ENCODE measurements around the gene KCNA3. TPM values are rescaled to one million over a fixed set of nuclear protein-coding genes. Genes with fewer than 3 reads are reported as not detected.

Gene KCNA3
- total RNA-seq, 2 donors from 2014 or later = 0.92 to 3.4 TPM

GRCh38 chr1:110627764-110628163 is 47.0 kb downstream of the KCNA3 start:
- ATAC-seq = no peak
- no peak for DNase-seq
- intact Hi-C loops (cut with DNase I, micrococcal nuclease) = loop anchor here in 1 of 2 donors (2.0 kb wide), 1 partner anchor 137 kb away; no protein-coding TSS in a partner anchor

- DNase-seq = no peak
- intact Hi-C loops (cut with DNase I, micrococcal nuclease) = loop anchor here in 1 of 2 donors (2.0 kb wide), 1 partner anchor 138 kb away; no protein-coding TSS in a partner anchor
These were observed 47.9 kb downstream of the KCNA3 start for GRCh38 chr1:110626889-110627288.

More at GRCh38 chr1:110626889-110627288, 47.9 kb downstream of the KCNA3 start:
- ATAC-seq = no peak

Other genes starting within 250 kb of the KCNA3 start
- gene PROK1, start 223.8 kb downstream of the KCNA3 start, total RNA-seq = not detected
- gene KCNA10, start 155.8 kb downstream of the KCNA3 start, total RNA-seq = not detected
- gene KCNA2, start 68.6 kb downstream of the KCNA3 start, total RNA-seq = 1 to 10 TPM in 1 of 2 donors, under 1 TPM in 1; 0.27 to 1.0 TPM
- 10 to 100 TPM in 1 of 2 donors, 1 to 10 TPM in 1; 7.5 to 20.8 TPM for gene CD53, start 198.2 kb upstream of the KCNA3 start, total RNA-seq